K562 (cell line): Measurements from ENCODE around the gene KDELR3. TPM values are rescaled to one million over a fixed set of nuclear protein-coding genes. Genes with fewer than 3 reads are reported as not detected.

Experiments
- E4F1 ChIP-seq: fragments of 250-450 bp; sonication (Bioruptor Pico); IDR thresholded peaks from 2 replicates; pipeline ENCODE4 v1.5.0; 2021; ENCODE audit warnings: mild to moderate bottlenecking, borderline replicate concordance
- EP300 ChIP-seq: IDR thresholded peaks from 2 replicates; pipeline ENCODE4 v1.6.1; 2012; ENCODE audit warnings: low read length, improper control_type of control experiment
- FOXO4 ChIP-seq: fragments of 450-650 bp; formaldehyde crosslinking; IDR thresholded peaks from 2 replicates; pipeline ENCODE4 v1.4.0; 2020; ENCODE audit warnings: mild to moderate bottlenecking, moderate library complexity
- GATAD2B ChIP-seq: fragments of 450-650 bp; IDR thresholded peaks from 2 replicates; pipeline ENCODE4 v1.6.1; 2017; ENCODE audit warnings: mild to moderate bottlenecking, borderline replicate concordance
- MED1 ChIP-seq: sonication (generic); formaldehyde crosslinking; IDR thresholded peaks from 2 replicates; pipeline ENCODE4 v1.8.1; 2023; ENCODE audit warnings: missing genetic modification reagents, borderline replicate concordance
- NFIX ChIP-seq: fragments of 250-450 bp; sonication (Bioruptor Pico); IDR thresholded peaks from 2 replicates; pipeline ENCODE4 v1.4.0; 2020; ENCODE audit warnings: low read depth, mild to moderate bottlenecking, moderate library complexity
- NR2C1 ChIP-seq, 2 experiments: fragments of 450-650 bp; IDR thresholded peaks; 2 replicates each; pipeline ENCODE4 v1.6.1; 2017; ENCODE audit warnings: mild to moderate bottlenecking in 2 of 2, antibody characterized with exemption in 1 of 2, inconsistent platforms in 1 of 2, missing compliant biosample characterization in 1 of 2, missing genetic modification characterization in 1 of 2
- NR2F6 ChIP-seq: fragments of 450-650 bp; formaldehyde crosslinking; IDR thresholded peaks from 2 replicates; pipeline ENCODE4 v1.4.0; 2020; ENCODE audit warnings: mild to moderate bottlenecking
- PHF21A ChIP-seq: fragments of 450-650 bp; IDR thresholded peaks from 2 replicates; pipeline ENCODE4 v1.6.1; 2017; ENCODE audit warnings: low read depth, borderline replicate concordance
- RBBP5 ChIP-seq: fragments of 200-600 bp; sonication (generic); IDR thresholded peaks from 2 replicates; pipeline ENCODE4 v1.6.1; 2012; ENCODE audit warnings: borderline replicate concordance, mild to moderate bottlenecking, low read length, control low read depth, inconsistent platforms; ENCODE audit not compliant: insufficient read depth, poor library complexity, severe bottlenecking
- SMAD1 ChIP-seq: fragments of 150-350 bp; IDR thresholded peaks from 2 replicates; pipeline ENCODE4 v1.6.1; 2014; ENCODE audit warnings: low read length, low read depth; ENCODE audit not compliant: partially characterized antibody
- TAF7 ChIP-seq: fragments of 450-650 bp; IDR thresholded peaks from 2 replicates; pipeline ENCODE4 v1.6.1; 2016; ENCODE audit warnings: missing genetic modification characterization, missing compliant biosample characterization
- ZBTB7A ChIP-seq: IDR thresholded peaks from 2 replicates; pipeline ENCODE4 v1.6.1; 2011; ENCODE audit warnings: low read depth, mild to moderate bottlenecking, low read length, moderate library complexity, borderline replicate concordance; ENCODE audit not compliant: control insufficient read depth
- ZNF282 ChIP-seq: sonication (generic); formaldehyde crosslinking; IDR thresholded peaks from 2 replicates; pipeline ENCODE4 v1.8.1; 2023; ENCODE audit warnings: missing genetic modification reagents
- ZNF584 ChIP-seq: fragments of 200-800 bp; sonication (Bioruptor generic); IDR thresholded peaks from 2 replicates; pipeline ENCODE4 v1.6.1; 2016; ENCODE audit warnings: low read depth, mild to moderate bottlenecking, missing genetic modification characterization, missing compliant biosample characterization
- ZNF778 ChIP-seq: fragments of 450-650 bp; formaldehyde crosslinking; IDR thresholded peaks from 2 replicates; pipeline ENCODE4 v1.4.0; 2020; ENCODE audit warnings: mild to moderate bottlenecking, moderate library complexity
- polyA plus RNA-seq, 8 experiments: library from polyadenylated mRNA; depleted of rRNA in 4 of 8; stranded (reverse) in 5 of 8; unstranded in 3 of 8; fragments of >200 nt; fragmentation: Nextera tagmentation in 2 of 8; fragmentation: Illumina TruSeq in 1 of 8; extraction: Ambion mirVana in 2 of 8; extraction: Trizol in 1 of 8; gene quantifications; 2 replicates each; pipeline versions ENCODE4 v1.2.1 to v1.2.3, GENCODE V29; 2011 to 2014; ENCODE audit warnings: inconsistent platforms in 1 of 8, missing spikeins in 1 of 8
- total RNA-seq, 7 experiments: library from RNA; depleted of rRNA in 6 of 7; stranded (reverse); fragments of >200 nt in 6 of 7; fragmentation: Illumina TruSeq in 2 of 7; extraction: Trizol in 2 of 7; gene quantifications; 2 replicates each; pipeline versions ENCODE4 v1.2.1 to v1.2.3, GENCODE V29; 2011 to 2021; ENCODE audit warnings: low replicate concordance in 1 of 7

Gene KDELR3
- total and polyA plus RNA-seq, 9 of the 15 experiments (the other 6 are each of a cell fraction or from before 2014, with no cell fraction given): 7.1 to 44.8 (median 9.6) TPM

GRCh38 chr22:38506118-38506962 is 38.4 kb downstream of the KDELR3 start, which contains the start of gene DDX17 (continued):
- TF ChIP-seq GATAD2B (no peak), ZNF584 (CRISPR knock-in tag) (no peak), ZNF778 (no peak), ZBTB7A (no peak), EP300 (no peak), ZNF282 (CRISPR knock-in tag) (no peak), NR2C1 (IDR thresholded peaks at IDR 0.05) (no peak), NR2C1 (tag; IDR thresholded peaks at IDR 0.05) (peak; percentile 61; the same call in 1 of the 2 replicates), NR2F6 (CRISPR knock-in tag) (no peak), SMAD1 (peak; percentile 73), MED1 (CRISPR knock-in tag) (no peak), NFIX (CRISPR knock-in tag) (no peak), E4F1 (no peak), TAF7 (peak; percentile 90), PHF21A (no peak), RBBP5 (peak; percentile 13), FOXO4 (no peak)
